HG03280 (cell line): Measurements from ENCODE around the gene SLC5A2.
A peak's percentile ranks its signal among the peaks of the same experiment; 100 is the strongest.
"Not testable (repeated sequence)": the region's sequence is repeated elsewhere in the genome, so short reads cannot be mapped to it uniquely, and the experiment has no call there.

Source experiments
- ATAC-seq: cut with Tn5 transposase; IDR thresholded peaks from one replicate; pipeline ENCODE4 v1.9.1; 2021; ENCODE audit warnings: mild to moderate bottlenecking, moderate library complexity; ENCODE audit not compliant: unreplicated experiment

SLC5A2 gene

GRCh38 chr16:31474773-31475738 lies 7.9 kb upstream of the SLC5A2 start:
- no peak for ATAC-seq

GRCh38 chr16:31475946-31476302 lies 7.0 kb upstream of the SLC5A2 start:
- no peak for ATAC-seq

GRCh38 chr16:31476303-31477219 lies 6.4 kb upstream of the SLC5A2 start:
- peak; percentile 66 for ATAC-seq

DNA sequence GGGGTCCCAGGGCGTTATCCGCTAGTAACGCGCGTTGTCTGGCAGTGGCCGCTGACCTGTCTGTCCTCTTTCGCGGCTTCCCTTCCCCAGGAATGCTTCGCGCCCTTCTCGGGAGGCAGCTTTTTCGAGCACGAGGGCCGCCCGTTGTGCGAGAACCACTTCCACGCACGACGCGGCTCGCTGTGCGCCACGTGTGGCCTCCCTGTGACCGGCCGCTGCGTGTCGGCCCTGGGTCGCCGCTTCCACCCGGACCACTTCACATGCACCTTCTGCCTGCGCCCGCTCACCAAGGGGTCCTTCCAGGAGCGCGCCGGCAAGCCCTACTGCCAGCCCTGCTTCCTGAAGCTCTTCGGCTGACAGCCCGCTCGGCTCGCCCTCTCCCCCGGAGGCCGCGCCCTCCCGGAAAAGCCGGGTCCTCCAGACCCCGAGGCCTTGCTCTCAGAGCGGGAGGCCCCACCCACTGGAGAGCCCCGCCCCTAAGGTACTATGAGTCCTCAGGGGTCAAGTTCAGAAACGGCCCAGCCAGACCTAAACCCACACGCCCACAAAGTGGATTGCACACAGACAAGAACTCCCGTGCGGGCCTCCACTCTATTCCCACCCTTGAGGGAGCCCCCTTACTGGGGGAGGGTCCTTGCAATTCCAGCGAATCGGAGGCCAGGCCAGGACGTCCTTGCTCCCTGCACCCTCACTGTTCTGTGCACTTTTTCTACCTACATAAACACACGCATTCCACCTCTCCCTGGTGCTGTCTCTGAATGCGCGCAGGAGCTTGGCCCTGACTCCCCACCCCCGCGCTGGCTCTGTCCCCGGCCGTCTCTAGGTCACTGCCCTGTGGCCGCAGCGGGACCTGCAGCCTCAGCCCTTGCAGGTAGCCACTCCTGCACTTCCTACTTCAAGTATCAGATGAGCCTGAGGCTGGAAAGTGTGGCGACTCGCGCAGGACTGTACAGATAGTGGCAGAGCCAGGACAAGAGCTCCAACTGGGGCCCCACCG lies 5.4 kb upstream of the SLC5A2 start:
- ATAC-seq, result no peak

DNA sequence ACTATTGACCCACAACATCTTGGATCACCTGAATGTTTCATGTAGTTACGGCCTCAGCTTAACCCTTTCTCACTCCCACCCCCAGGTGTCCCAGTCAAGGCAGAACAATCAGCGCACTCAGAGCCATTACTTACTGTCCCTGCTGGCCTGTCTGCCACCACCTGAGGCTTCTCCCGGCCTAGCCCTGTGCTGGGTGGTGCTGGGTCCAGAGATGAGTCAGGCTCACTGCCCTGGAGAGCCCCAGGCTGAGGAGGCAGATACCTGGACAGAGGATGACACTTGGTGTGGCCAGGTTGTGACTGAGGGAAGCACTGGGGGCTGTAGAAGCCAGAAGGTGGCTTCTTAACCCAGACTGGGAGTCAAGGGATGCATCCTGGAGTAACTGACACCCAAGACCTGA lies 4.0 kb upstream of the SLC5A2 start:
- no peak for ATAC-seq

- ATAC-seq, result no peak
Observed at GRCh38 chr16:31479751-31480150, 3.2 kb upstream of the SLC5A2 start.

GRCh38 chr16:31480851-31481536 lies 1.9 kb upstream of the SLC5A2 start:
- ATAC-seq, result no peak

- not testable (repeated sequence) for ATAC-seq
Observed at GRCh38 chr16:31484048-31484447, 1.1 kb downstream of the SLC5A2 start.

GRCh38 chr16:31484491-31485171 lies 1.7 kb downstream of the SLC5A2 start:
- ATAC-seq, result no peak

- no peak for ATAC-seq
Observed at GRCh38 chr16:31485571-31485970, 2.6 kb downstream of the SLC5A2 start.

- ATAC-seq, result no peak
Observed at GRCh38 chr16:31486045-31486444, 3.1 kb downstream of the SLC5A2 start.

DNA sequence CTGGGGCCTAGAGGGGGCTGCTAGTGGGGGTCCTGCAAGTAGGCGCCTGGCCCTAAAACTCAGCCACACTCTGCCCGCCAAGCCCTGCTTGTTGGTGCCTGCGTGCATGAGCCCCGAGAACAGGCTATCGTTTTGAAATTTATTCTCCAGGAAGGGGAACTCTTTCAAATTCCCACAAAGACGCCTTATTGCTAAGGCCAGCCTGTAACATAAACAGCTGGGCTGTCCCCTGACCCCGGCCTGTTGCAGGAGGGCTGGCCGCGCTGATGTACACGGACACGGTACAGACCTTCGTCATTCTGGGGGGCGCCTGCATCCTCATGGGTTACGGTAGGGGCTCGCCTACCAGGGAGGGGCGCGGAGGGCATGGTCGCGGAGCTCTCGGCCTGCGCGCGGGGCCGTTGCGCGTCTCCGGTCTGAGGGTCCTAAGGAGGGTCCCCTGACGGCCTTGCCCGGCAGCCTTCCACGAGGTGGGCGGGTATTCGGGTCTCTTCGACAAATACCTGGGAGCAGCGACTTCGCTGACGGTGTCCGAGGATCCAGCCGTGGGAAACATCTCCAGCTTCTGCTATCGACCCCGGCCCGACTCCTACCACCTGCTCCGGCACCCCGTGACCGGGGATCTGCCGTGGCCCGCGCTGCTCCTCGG lies 4.3 kb downstream of the SLC5A2 start:
- no peak for ATAC-seq

GRCh38 chr16:31487720-31488467 lies 5.0 kb downstream of the SLC5A2 start:
- peak; percentile 73 for ATAC-seq

- ATAC-seq, result no peak
Observed at GRCh38 chr16:31488468-31489297, 5.8 kb downstream of the SLC5A2 start.

GRCh38 chr16:31489298-31489564 lies 6.3 kb downstream of the SLC5A2 start:
- ATAC-seq, result no peak

GRCh38 chr16:31489616-31490584 lies 7.0 kb downstream of the SLC5A2 start:
- no peak for ATAC-seq
